Measurements from ENCODE around the gene RALGAPA2. TPM values are rescaled to one million over a fixed set of nuclear protein-coding genes. Genes with fewer than 3 reads are reported as not detected.
A peak's percentile ranks its signal among the peaks of the same experiment; 100 is the strongest.

Gene RALGAPA2
- total RNA-seq, 1 donor = 5.6 TPM

DNA sequence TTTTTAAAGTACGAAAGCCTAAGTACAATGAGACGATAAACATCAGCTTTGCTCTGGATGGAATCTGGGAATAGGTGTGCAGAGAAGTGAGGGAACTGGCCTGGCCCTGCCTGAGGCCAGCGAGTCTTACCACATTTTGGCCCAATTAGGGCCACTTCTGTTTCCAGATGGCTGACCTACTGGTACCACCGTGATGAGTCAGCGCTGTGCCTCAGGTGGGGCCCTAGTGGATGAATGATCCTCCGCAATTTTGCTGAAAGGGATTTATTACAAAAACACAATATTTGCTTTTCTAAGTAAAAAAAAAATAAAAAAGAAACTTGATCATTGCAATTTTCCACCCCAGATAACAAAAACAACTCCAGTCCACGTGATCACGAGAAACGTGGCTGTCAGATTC, 322.1 kb downstream of the RALGAPA2 start:
- no peak overlapping the region for H3K4me3 ChIP-seq (ENCODE audit: low read depth, low read length)
- DNase-seq (ENCODE audit: low read depth) = no peak
- TF ChIP-seq, protein P1, sequence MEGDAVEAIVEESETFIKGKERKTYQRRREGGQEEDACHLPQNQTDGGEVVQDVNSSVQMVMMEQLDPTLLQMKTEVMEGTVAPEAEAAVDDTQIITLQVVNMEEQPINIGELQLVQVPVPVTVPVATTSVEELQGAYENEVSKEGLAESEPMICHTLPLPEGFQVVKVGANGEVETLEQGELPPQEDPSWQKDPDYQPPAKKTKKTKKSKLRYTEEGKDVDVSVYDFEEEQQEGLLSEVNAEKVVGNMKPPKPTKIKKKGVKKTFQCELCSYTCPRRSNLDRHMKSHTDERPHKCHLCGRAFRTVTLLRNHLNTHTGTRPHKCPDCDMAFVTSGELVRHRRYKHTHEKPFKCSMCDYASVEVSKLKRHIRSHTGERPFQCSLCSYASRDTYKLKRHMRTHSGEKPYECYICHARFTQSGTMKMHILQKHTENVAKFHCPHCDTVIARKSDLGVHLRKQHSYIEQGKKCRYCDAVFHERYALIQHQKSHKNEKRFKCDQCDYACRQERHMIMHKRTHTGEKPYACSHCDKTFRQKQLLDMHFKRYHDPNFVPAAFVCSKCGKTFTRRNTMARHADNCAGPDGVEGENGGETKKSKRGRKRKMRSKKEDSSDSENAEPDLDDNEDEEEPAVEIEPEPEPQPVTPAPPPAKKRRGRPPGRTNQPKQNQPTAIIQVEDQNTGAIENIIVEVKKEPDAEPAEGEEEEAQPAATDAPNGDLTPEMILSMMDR (IDR thresholded peaks at IDR 0.05; ENCODE audit: insufficient read depth, low read depth, low read length) = no peak

GRCh38 chr20:20386192-20386591, 326.3 kb downstream of the RALGAPA2 start:
- no peak overlapping the region for H3K4me3 ChIP-seq (ENCODE audit: low read depth, low read length)
- no peak for DNase-seq (ENCODE audit: low read depth)
- TF ChIP-seq, protein P1 (IDR thresholded peaks at IDR 0.05; ENCODE audit: insufficient read depth, low read depth, low read length) = no peak

DNA sequence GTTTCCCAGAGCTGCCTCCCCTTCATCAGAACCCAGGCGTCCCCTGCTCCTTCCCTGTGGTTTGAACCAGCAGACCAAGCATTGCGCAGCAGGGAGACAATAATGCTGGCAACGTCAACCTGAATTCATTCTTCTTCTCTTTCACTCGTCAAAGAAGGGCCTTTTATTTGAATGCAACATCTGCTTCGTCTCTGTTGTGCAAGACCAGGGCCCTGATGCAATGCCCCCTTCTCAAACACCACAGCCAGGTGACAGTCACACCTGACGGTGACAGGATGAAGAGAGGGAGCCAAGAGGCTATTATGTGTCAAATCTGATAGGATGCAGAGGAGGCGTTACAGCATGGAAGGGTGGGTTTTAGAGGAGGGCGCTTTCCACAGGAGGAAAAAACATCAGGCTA, 336.6 kb downstream of the RALGAPA2 start:
- TF ChIP-seq, protein P1 (IDR thresholded peaks at IDR 0.05; ENCODE audit: insufficient read depth, low read depth, low read length) = no peak
- H3K4me3 ChIP-seq (ENCODE audit: low read depth, low read length) = no peak overlapping the region
- no peak for DNase-seq (ENCODE audit: low read depth)

DNA sequence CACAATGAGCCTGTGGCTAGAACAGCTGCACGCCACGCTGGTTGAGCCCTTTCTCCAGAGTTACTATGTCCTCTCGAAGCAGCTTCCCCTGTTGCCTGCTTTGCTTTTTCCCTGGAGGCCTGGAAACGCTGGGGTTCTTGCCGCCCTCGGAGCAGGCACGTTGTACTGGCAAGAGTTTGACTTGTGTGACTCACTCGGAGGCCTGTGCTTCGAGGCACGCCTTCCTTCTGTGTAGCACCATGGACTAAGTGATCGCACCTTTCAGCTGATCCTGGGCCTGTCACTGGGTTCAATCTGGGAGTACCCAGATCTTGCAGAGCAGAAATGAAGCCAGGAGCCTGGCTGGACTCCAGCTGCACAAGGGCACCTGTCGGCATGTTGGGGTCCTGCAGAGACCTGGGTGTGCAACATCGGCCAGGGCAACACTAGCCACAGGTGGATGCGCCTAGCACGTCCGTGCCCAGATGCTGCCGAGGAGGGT, 339.3 kb downstream of the RALGAPA2 start:
- DNase-seq (ENCODE audit: low read depth) = peak; percentile 11
- TF ChIP-seq, protein P1 (IDR thresholded peaks at IDR 0.05; ENCODE audit: insufficient read depth, low read depth, low read length) = no peak
- H3K4me3 ChIP-seq (ENCODE audit: low read depth, low read length) = no peak overlapping the region

DNA sequence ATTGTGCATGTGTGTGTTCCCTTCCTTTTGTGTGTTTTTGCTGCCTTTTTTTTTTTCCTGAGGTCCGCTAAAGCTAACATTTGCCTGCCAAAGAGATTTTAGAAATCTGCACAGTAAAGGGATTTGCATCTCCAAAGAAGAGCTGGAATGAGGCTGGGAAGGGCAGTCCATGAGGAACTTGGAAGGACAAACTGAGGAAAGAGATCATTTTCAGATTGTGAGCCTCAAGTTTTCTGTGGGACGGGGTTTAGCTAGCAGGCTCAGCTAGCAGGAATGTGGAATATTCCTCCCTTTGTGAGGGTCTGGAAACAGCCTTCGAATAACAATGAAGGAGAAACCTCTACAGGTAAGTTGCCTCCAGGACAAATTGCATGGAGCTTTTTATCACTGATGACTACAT, 340.8 kb downstream of the RALGAPA2 start:
- DNase-seq (ENCODE audit: low read depth) = no peak
- TF ChIP-seq, protein P1 (IDR thresholded peaks at IDR 0.05; ENCODE audit: insufficient read depth, low read depth, low read length) = no peak
- no peak overlapping the region for H3K4me3 ChIP-seq (ENCODE audit: low read depth, low read length)

GRCh38 chr20:20371083-20371482, 341.4 kb downstream of the RALGAPA2 start:
- no peak overlapping the region for H3K4me3 ChIP-seq (ENCODE audit: low read depth, low read length)
- DNase-seq (ENCODE audit: low read depth) = no peak
- TF ChIP-seq, protein P1 (IDR thresholded peaks at IDR 0.05; ENCODE audit: insufficient read depth, low read depth, low read length) = no peak

- H3K4me3 ChIP-seq (ENCODE audit: low read depth, low read length) = no peak overlapping the region
- no peak for DNase-seq (ENCODE audit: low read depth)
- TF ChIP-seq, protein P1 (IDR thresholded peaks at IDR 0.05; ENCODE audit: insufficient read depth, low read depth, low read length) = no peak
These were observed 342.3 kb downstream of the RALGAPA2 start for GRCh38 chr20:20370094-20370575.
